ENCODE results near the gene P2RY2. TPM values are rescaled to one million over a fixed set of nuclear protein-coding genes. Genes with fewer than 3 reads are reported as not detected.

P2RY2 gene
- total RNA-seq, 1 experiment from 2014 or later = 22.5 TPM

GRCh38 chr11:73203322-73203721 lies 14.8 kb upstream of the P2RY2 start:
- TF ChIP-seq CTCF (conservative IDR thresholded peaks at IDR 0.05) = no peak
- TF ChIP-seq EZH2 (IDR thresholded peaks at IDR 0.05; ENCODE audit: low read depth) = no peak

GRCh38 chr11:73203790-73204189 lies 14.3 kb upstream of the P2RY2 start:
- Histone ChIP-seq H3K9me2 (ENCODE audit: insufficient read depth) (no peaks in the 10 kb centered on the region), H2AFZ (no peak overlapping the region), H3K4me3 (no peak overlapping the region), H3F3A (ENCODE audit: insufficient read depth, low read depth) (peaks cover 63% of the 10 kb centered on the region), H3K4me2 (no peak overlapping the region), H3K79me2 (ENCODE audit: low read depth) (no peaks in the 10 kb centered on the region), H4K20me1 (ENCODE audit: insufficient read depth) (no peaks in the 10 kb centered on the region), H3K9me3 (ENCODE audit: insufficient read depth, low read depth) (no peaks in the 10 kb centered on the region), H3K4me1 (replicated peaks; ENCODE audit: insufficient read depth) (peaks cover 86% of the 10 kb centered on the region), H3K27me3 (ENCODE audit: insufficient read depth, low read depth) (no peaks in the 10 kb centered on the region), H3K27ac (no peak overlapping the region), H3K36me3 (ENCODE audit: low read depth) (no peaks in the 10 kb centered on the region)
- no TSS peak for BruUV-seq (replicated peaks)
- POLR2A ChIA-PET (ENCODE audit: unreplicated experiment) = interaction anchor here (0.7 kb wide), 1 partner anchor 1656 kb away, joined by 6 read pairs; no protein-coding TSS in a partner anchor
- intact Hi-C loops (cut with micrococcal nuclease; ENCODE audit: unreplicated experiment) = no loop called here
- CTCF ChIA-PET = no interaction called here
- DNase-seq = no peak
- TF ChIP-seq CTCF (conservative IDR thresholded peaks at IDR 0.05) = no peak
- TF ChIP-seq EZH2 (IDR thresholded peaks at IDR 0.05; ENCODE audit: low read depth) = no peak

More at GRCh38 chr11:73203322-73203721, 14.8 kb upstream of the P2RY2 start:
- Histone ChIP-seq H3K9me2 (ENCODE audit: insufficient read depth) (no peaks in the 10 kb centered on the region), H3K9me3 (ENCODE audit: insufficient read depth, low read depth) (no peaks in the 10 kb centered on the region), H3K36me3 (ENCODE audit: low read depth) (no peaks in the 10 kb centered on the region), H3K27ac (no peak overlapping the region), H3K27me3 (ENCODE audit: insufficient read depth, low read depth) (no peaks in the 10 kb centered on the region), H3K79me2 (ENCODE audit: low read depth) (no peaks in the 10 kb centered on the region), H3F3A (ENCODE audit: insufficient read depth, low read depth) (peaks cover 67% of the 10 kb centered on the region), H2AFZ (no peak overlapping the region), H3K4me2 (no peak overlapping the region), H3K4me1 (replicated peaks; ENCODE audit: insufficient read depth) (peaks cover 90% of the 10 kb centered on the region), H3K4me3 (no peak overlapping the region), H4K20me1 (ENCODE audit: insufficient read depth) (no peaks in the 10 kb centered on the region)
- ChIA-PET CTCF (interaction anchor here (1.5 kb wide), 1 partner anchor 34 kb away, joined by 5 read pairs; no protein-coding TSS in a partner anchor), POLR2A (ENCODE audit: unreplicated experiment) (interaction anchor here (0.5 kb wide), 1 partner anchor 17 kb away, joined by 3 read pairs; no protein-coding TSS in a partner anchor)
- intact Hi-C loops (cut with micrococcal nuclease; ENCODE audit: unreplicated experiment) = no loop called here
- BruUV-seq (replicated peaks) = no TSS peak
- DNase-seq = no peak

- Histone ChIP-seq H3K9me2 (ENCODE audit: insufficient read depth) (no peaks in the 10 kb centered on the region), H3K9me3 (ENCODE audit: insufficient read depth, low read depth) (peaks cover 2% of the 10 kb centered on the region; the same call in 1 of the 2 replicates), H3K4me1 (replicated peaks; ENCODE audit: insufficient read depth) (peaks cover 77% of the 10 kb centered on the region), H3K27me3 (ENCODE audit: insufficient read depth, low read depth) (no peaks in the 10 kb centered on the region), H3K36me3 (ENCODE audit: low read depth) (no peaks in the 10 kb centered on the region), H4K20me1 (ENCODE audit: insufficient read depth) (no peaks in the 10 kb centered on the region), H2AFZ (no peak overlapping the region), H3F3A (ENCODE audit: insufficient read depth, low read depth) (peaks cover 60% of the 10 kb centered on the region), H3K4me2 (no peak overlapping the region), H3K27ac (no peak overlapping the region), H3K4me3 (no peak overlapping the region), H3K79me2 (ENCODE audit: low read depth) (no peaks in the 10 kb centered on the region)
- ChIA-PET POLR2A (ENCODE audit: unreplicated experiment) (no interaction called here), CTCF (no interaction called here)
- BruUV-seq (replicated peaks) = no TSS peak
- intact Hi-C loops (cut with micrococcal nuclease; ENCODE audit: unreplicated experiment) = no loop called here
- DNase-seq = no peak
- TF ChIP-seq CTCF (conservative IDR thresholded peaks at IDR 0.05) = no peak
- TF ChIP-seq EZH2 (IDR thresholded peaks at IDR 0.05; ENCODE audit: low read depth) = no peak
These were observed 13.4 kb upstream of the P2RY2 start for GRCh38 chr11:73204711-73205121.

Measured in PC-9 (cell line).